Stimulated activated CD8-positive, alpha-beta memory T cell treated with anti-CD3 and anti-CD28 coated beads, Interleukin-4, amount 100 ng/mL, for 24 hours (primary cell): ENCODE measurements around the gene GZMB.
"Not testable (repeated sequence)": the region's sequence is repeated elsewhere in the genome, so short reads cannot be mapped to it uniquely, and the experiment has no call there.

Experiments used
- DNase-seq: peaks from one replicate; pipeline ENCODE4 v3.0.0-alpha.2; 2020; ENCODE audit warnings: low read depth

GZMB gene

GRCh38 chr14:24631749-24632335 lies 2.1 kb downstream of the GZMB start:
- DNase-seq, result no peak

GRCh38 chr14:24630872-24631477 lies 3.0 kb downstream of the GZMB start:
- no peak for DNase-seq

GRCh38 chr14:24630087-24630871 lies 3.7 kb downstream of the GZMB start:
- no peak for DNase-seq

GRCh38 chr14:24629521-24629920 lies 4.5 kb downstream of the GZMB start:
- DNase-seq, result no peak

- no peak for DNase-seq
Measured at GRCh38 chr14:24613747-24614146, 20.2 kb downstream of the GZMB start.

- DNase-seq, result no peak
Measured at GRCh38 chr14:24613241-24613640, 20.7 kb downstream of the GZMB start.

- no peak for DNase-seq
Measured at GRCh38 chr14:24612196-24612595, 21.8 kb downstream of the GZMB start.

GRCh38 chr14:24609655-24610344 lies 24.2 kb downstream of the GZMB start, which contains the start of gene GZMH:
GZMH (minus strand) TSS chr14:24609685; CDS start chr14:24609613, 72 bp downstream.
- no peak for DNase-seq

- no peak for DNase-seq
Measured at GRCh38 chr14:24607635-24608514, 26.1 kb downstream of the GZMB start.

- no peak for DNase-seq
Measured at GRCh38 chr14:24607081-24607480, 26.9 kb downstream of the GZMB start.

- DNase-seq, result no peak
Measured at GRCh38 chr14:24606297-24606696, 27.7 kb downstream of the GZMB start.

GRCh38 chr14:24605435-24606190 lies 28.4 kb downstream of the GZMB start:
- peak; percentile 53 for DNase-seq

- DNase-seq, result no peak
Measured at GRCh38 chr14:24597403-24597802, 36.6 kb downstream of the GZMB start.

GRCh38 chr14:24595073-24595808 lies 38.7 kb downstream of the GZMB start:
- no peak for DNase-seq

GRCh38 chr14:24591004-24591403 lies 43.0 kb downstream of the GZMB start:
- DNase-seq, result not testable (repeated sequence)

- not testable (repeated sequence) for DNase-seq
Measured at GRCh38 chr14:24584402-24584801, 49.6 kb downstream of the GZMB start.
